Measurements from ENCODE around the gene NXPH3. TPM values are rescaled to one million over a fixed set of nuclear protein-coding genes. Genes with fewer than 3 reads are reported as not detected.

The NXPH3 gene
- polyA plus RNA-seq, 1 of the 3 experiments (the other 2 are of a cell fraction): 0.30 TPM

- 24% methylated on average over 6 of the region's 6 CpGs for WGBS (ENCODE audit: low lambda C conversion rate)
- no peaks in the 10 kb centered on the region for H4K20me1 ChIP-seq (ENCODE audit: insufficient read depth)
- DNase-seq: peak; percentile 15
- H3K9me3 ChIP-seq: no peaks in the 10 kb centered on the region
- no peak overlapping the region for H3K9ac ChIP-seq
- H3K27ac ChIP-seq (ENCODE audit: low read depth in 2 of 2, low read length in 1 of 2): no peak overlapping the region
- no peak overlapping the region for H3K4me2 ChIP-seq
- H2AFZ ChIP-seq (ENCODE audit: low read depth): no peak overlapping the region
- H3K36me3 ChIP-seq (replicated peaks in 1 of 2; ENCODE audit: control insufficient read depth in 1 of 2, insufficient read depth in 2 of 2, low read length in 1 of 2): no peaks in the 10 kb centered on the region
- peaks cover 3 to 15% of the 10 kb centered on the region in 2 experiments; a peak in 2 of 4 replicates for H3K4me1 ChIP-seq (ENCODE audit: control insufficient read depth in 1 of 2, insufficient read depth in 2 of 2, low read depth in 1 of 2, low read length in 1 of 2)
- peaks cover 29% of the 10 kb centered on the region for H3K27me3 ChIP-seq (ENCODE audit: insufficient read depth)
- ChIA-PET POLR2A (interaction anchor here (0.6 to 0.9 kb wide), 2 partner anchors 129 to 249 kb away, joined by 4 read pairs; no protein-coding TSS in a partner anchor), CTCF (interaction anchor here (0.8 to 48.9 kb wide), 23 partner anchors 10 to 456 kb away, joined by 3 to 2107 read pairs (median 7); partner anchors contain the start of genes SLC35B1 and SPOP)
- H3K79me2 ChIP-seq (ENCODE audit: insufficient read depth): no peaks in the 10 kb centered on the region
- no peaks in the 10 kb centered on the region for H3K9me2 ChIP-seq
- H3K4me3 ChIP-seq (ENCODE audit: low read depth in 2 of 2, low read length in 1 of 2): no peak overlapping the region
- TF ChIP-seq EZH2phosphoT487 (IDR thresholded peaks at IDR 0.05; ENCODE audit: borderline replicate concordance, low read depth): no peak
- no peak for TF ChIP-seq FOXM1 (IDR thresholded peaks at IDR 0.05; ENCODE audit: low read depth)
- no peak for TF ChIP-seq RXRA (IDR thresholded peaks at IDR 0.05; ENCODE audit: borderline replicate concordance, low read depth)
- TF ChIP-seq, protein P1, sequence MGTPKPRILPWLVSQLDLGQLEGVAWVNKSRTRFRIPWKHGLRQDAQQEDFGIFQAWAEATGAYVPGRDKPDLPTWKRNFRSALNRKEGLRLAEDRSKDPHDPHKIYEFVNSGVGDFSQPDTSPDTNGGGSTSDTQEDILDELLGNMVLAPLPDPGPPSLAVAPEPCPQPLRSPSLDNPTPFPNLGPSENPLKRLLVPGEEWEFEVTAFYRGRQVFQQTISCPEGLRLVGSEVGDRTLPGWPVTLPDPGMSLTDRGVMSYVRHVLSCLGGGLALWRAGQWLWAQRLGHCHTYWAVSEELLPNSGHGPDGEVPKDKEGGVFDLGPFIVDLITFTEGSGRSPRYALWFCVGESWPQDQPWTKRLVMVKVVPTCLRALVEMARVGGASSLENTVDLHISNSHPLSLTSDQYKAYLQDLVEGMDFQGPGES (IDR thresholded peaks at IDR 0.05; ENCODE audit: low read depth, low read length): no peak
- no peak for TF ChIP-seq RAD21 (IDR thresholded peaks at IDR 0.05; ENCODE audit: low read length)
- no peak for TF ChIP-seq TAF1 (IDR thresholded peaks at IDR 0.05; ENCODE audit: borderline replicate concordance, low read depth, low read length)
- no peak for TF ChIP-seq EP300 (IDR thresholded peaks at IDR 0.05; ENCODE audit: borderline replicate concordance in 1 of 2, low read depth in 1 of 2, low read length in 1 of 2)
- TF ChIP-seq RFX5 (IDR thresholded peaks at IDR 0.05; ENCODE audit: low read length): no peak
- TF ChIP-seq, protein P2, sequence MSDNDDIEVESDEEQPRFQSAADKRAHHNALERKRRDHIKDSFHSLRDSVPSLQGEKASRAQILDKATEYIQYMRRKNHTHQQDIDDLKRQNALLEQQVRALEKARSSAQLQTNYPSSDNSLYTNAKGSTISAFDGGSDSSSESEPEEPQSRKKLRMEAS (IDR thresholded peaks at IDR 0.05; ENCODE audit: low read depth): no peak
- no peak for TF ChIP-seq POLR2AphosphoS5 (IDR thresholded peaks at IDR 0.05; ENCODE audit: low read depth, low read length)
- no peak for TF ChIP-seq GABPA (IDR thresholded peaks at IDR 0.05; ENCODE audit: low read depth)
- TF ChIP-seq RCOR1 (IDR thresholded peaks at IDR 0.05; ENCODE audit: low read length): no peak
- TF ChIP-seq NRF1 (IDR thresholded peaks at IDR 0.05; ENCODE audit: low read depth, low read length): no peak
- TF ChIP-seq ELF1 (IDR thresholded peaks at IDR 0.05): no peak
- no peak for TF ChIP-seq FOXJ3 (CRISPR knock-in tag; IDR thresholded peaks at IDR 0.05)
- TF ChIP-seq TCF12 (IDR thresholded peaks at IDR 0.05): no peak
- H3F3A ChIP-seq (replicated peaks; ENCODE audit: insufficient read depth): peaks cover 23% of the 10 kb centered on the region
Measured at GRCh38 chr17:49571283-49571682, 4.4 kb upstream of the NXPH3 start.

DNA sequence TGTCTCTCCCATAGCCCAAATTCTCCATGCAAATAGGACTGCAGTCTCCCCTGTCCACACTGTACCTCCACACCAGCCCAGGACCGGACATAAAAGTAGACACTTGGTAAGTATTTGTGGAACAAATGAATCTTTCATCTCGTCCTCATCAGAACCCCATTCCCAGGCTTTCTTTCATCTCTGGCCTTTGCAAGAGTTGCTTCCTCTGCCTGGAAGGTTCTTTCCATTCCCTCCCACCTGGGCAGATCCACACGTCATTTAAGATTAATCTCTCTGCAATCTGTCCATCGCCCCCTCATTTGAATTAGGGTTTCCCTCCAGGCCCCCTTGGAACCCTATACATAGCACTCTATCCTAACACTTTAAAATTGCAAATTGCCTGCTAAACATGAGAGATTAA, 3.9 kb upstream of the NXPH3 start:
- Histone ChIP-seq H2AFZ (ENCODE audit: low read depth) (no peak overlapping the region), H3K9me2 (no peaks in the 10 kb centered on the region), H3K9ac (no peak overlapping the region), H3K9me3 (no peaks in the 10 kb centered on the region), H4K20me1 (ENCODE audit: insufficient read depth) (no peaks in the 10 kb centered on the region), H3K4me1 (ENCODE audit: control insufficient read depth in 1 of 2, insufficient read depth in 2 of 2, low read depth in 1 of 2, low read length in 1 of 2) (peaks cover 3 to 19% of the 10 kb centered on the region in 2 experiments; a peak in 2 of 4 replicates), H3K4me3 (ENCODE audit: low read depth in 2 of 2, low read length in 1 of 2) (no peak overlapping the region), H3F3A (replicated peaks; ENCODE audit: insufficient read depth) (peaks cover 23% of the 10 kb centered on the region), H3K36me3 (replicated peaks in 1 of 2; ENCODE audit: control insufficient read depth in 1 of 2, insufficient read depth in 2 of 2, low read length in 1 of 2) (no peaks in the 10 kb centered on the region), H3K4me2 (no peak overlapping the region), H3K79me2 (ENCODE audit: insufficient read depth) (no peaks in the 10 kb centered on the region), H3K27ac (ENCODE audit: low read depth in 2 of 2, low read length in 1 of 2) (no peak overlapping the region), H3K27me3 (ENCODE audit: insufficient read depth) (peaks cover 24% of the 10 kb centered on the region)
- POLR2A ChIA-PET: interaction anchor here (0.9 kb wide), 1 partner anchor 248 kb away, joined by 4 read pairs; no protein-coding TSS in a partner anchor
- CTCF ChIA-PET: interaction anchor here (0.8 to 48.9 kb wide), 15 partner anchors 10 to 455 kb away, joined by 3 to 2107 read pairs (median 8); partner anchors contain the start of genes SLC35B1 and SPOP
- DNase-seq: no peak
- TF ChIP-seq FOXM1 (IDR thresholded peaks at IDR 0.05; ENCODE audit: low read depth) (no peak), USF2 (IDR thresholded peaks at IDR 0.05; ENCODE audit: borderline replicate concordance, low read depth, low read length) (no peak)
- 14% methylated on average over 4 of the region's 4 CpGs for WGBS (ENCODE audit: low lambda C conversion rate)

Data from SK-N-SH (cell line).